Measurements from ENCODE around the gene UFSP1.

DNA sequence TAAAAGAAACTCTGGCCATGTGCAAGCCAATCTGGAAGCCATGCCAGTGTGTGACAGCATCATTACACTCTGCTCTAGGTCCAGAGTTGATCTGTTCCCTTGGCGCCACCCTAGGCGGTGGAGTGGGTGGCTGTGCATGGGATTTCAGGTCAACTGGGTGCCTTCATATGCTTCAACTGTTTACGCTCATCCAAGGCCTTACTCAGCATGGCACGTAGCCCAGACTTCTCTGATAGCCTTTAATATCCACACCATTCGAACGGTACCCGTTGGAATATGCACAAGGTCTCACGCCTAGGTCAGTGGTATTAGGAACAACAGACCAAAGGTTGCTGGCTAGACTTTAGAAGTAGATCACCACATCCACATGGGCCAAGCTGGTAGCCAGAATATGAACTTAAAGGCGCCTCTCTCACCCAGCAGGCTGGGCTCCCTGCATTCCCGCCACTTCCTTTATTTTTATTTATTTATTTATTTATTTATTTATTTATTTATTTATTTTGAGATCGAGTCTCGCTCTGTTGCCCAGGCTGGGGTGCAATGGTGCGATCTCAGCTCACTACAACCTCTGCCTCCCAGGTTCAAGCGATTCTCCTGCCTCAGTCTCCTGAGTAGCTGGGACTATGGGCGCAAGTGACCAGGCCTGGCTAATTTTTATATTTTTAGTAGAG, 24.8 kb upstream of the UFSP1 start:
- TF ChIP-seq, protein P1, sequence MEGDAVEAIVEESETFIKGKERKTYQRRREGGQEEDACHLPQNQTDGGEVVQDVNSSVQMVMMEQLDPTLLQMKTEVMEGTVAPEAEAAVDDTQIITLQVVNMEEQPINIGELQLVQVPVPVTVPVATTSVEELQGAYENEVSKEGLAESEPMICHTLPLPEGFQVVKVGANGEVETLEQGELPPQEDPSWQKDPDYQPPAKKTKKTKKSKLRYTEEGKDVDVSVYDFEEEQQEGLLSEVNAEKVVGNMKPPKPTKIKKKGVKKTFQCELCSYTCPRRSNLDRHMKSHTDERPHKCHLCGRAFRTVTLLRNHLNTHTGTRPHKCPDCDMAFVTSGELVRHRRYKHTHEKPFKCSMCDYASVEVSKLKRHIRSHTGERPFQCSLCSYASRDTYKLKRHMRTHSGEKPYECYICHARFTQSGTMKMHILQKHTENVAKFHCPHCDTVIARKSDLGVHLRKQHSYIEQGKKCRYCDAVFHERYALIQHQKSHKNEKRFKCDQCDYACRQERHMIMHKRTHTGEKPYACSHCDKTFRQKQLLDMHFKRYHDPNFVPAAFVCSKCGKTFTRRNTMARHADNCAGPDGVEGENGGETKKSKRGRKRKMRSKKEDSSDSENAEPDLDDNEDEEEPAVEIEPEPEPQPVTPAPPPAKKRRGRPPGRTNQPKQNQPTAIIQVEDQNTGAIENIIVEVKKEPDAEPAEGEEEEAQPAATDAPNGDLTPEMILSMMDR (IDR thresholded peaks at IDR 0.05) = no peak
- TF ChIP-seq POLR2AphosphoS5 (IDR thresholded peaks at IDR 0.05) = no peak
